ENCODE data around the gene LTBP2.
A peak's percentile ranks its signal among the peaks of the same experiment; 100 is the strongest.

Gene LTBP2

GRCh38 chr14:74610866-74611649 is 979 bp downstream of the LTBP2 start:
- DNase-seq: no peak

DNA sequence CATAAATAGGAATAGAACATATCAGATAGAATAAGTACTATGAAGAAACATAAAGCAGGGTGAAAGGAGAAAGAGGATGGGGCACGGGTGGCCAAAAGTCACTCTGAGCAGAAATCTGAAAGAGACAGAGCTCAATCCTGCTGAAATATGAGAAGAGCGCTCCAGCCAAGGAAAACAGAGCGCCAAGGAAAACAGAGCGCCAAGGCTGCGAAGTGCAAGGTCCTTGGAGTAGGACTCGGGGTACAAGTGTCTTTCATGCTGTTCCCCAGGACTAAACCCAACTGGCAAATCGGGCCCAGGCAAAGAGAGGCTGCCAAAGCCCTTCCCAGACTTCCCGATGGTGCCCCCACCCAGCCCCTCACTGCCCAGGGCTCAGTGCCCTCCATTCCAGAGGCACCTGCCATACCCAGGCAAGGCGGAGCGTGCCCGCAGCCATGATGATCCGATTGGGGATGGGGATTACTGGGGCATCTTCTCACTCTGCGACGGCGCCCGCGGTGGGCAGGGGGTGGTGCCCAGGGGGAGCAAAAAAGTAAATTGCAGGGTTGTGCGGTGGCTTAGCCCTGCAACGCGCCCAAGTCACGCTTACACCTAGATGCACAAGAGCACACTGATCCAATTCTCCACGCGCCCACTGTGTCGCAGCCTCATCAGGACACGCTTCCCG is 1.7 kb downstream of the LTBP2 start:
- DNase-seq: no peak

- no peak for DNase-seq
Measured at GRCh38 chr14:74609721-74610120, 2.3 kb downstream of the LTBP2 start.

- peak; percentile 45 to 82 for DNase-seq
Measured at GRCh38 chr14:74608959-74609611, 3.0 kb downstream of the LTBP2 start.

DNA sequence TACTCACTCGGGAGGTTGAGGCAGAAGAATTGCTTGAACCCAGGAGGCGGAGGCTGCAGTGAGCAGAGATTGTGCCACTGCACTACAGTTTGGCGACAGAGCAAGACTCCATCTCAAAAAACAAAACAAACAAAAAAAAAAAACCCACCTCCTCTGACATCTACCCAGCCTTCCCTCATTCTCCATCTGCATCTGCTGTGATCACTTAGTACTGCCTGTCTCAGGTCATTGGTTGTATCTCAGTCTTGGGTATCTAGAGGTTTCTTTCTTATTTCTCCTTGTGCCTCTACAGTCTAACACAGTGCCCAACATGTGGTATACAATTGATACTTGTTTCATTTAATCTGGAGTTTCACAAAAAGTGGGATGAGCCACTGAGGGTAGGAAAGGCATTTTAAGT is 5.3 kb downstream of the LTBP2 start:
- no peak for DNase-seq

GRCh38 chr14:74605531-74606223 is 6.4 kb downstream of the LTBP2 start:
- no peak for DNase-seq

GRCh38 chr14:74604911-74605310 is 7.1 kb downstream of the LTBP2 start:
- no peak for DNase-seq

DNA sequence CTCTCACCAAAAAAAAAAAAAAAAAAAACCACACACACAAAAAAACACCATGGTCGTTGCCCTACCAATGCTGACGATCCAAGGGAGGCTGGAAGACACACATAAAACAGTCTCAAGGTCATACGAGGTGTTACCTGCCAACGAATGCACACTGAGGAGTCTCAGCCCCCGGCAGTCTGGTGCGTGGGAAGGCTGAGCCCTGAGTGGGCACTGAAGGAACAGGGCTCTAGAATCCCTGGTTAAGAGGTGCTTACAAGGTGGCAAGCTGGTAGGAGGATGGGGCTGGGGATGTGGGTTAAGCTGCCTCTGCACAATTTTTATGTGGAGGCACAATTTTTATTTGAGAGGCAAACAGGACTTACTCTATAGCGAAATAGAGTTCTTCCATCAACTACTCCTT is 7.9 kb downstream of the LTBP2 start:
- no peak for DNase-seq

DNA sequence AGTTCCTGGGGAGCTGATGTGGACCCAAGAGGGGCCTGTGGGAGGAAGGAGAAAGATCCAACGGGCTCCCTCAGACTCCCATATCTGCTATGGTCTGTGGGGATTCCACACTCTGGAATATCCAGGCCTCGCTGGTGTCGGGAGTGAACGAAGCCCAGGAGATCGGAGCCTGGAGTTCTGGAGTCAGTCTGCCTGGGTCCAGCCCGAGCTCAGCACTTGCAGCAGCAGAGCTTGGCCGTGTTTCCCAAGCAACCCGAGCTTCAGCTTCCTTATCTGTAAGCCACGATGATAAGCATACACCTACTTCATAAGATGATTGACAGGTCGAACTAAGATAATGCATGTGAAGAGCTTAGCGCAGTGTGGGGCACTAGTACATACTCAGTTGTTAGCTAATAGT is 10.1 kb downstream of the LTBP2 start:
- DNase-seq: no peak

GRCh38 chr14:74599946-74600345 is 12.1 kb downstream of the LTBP2 start:
- DNase-seq: no peak

DNA sequence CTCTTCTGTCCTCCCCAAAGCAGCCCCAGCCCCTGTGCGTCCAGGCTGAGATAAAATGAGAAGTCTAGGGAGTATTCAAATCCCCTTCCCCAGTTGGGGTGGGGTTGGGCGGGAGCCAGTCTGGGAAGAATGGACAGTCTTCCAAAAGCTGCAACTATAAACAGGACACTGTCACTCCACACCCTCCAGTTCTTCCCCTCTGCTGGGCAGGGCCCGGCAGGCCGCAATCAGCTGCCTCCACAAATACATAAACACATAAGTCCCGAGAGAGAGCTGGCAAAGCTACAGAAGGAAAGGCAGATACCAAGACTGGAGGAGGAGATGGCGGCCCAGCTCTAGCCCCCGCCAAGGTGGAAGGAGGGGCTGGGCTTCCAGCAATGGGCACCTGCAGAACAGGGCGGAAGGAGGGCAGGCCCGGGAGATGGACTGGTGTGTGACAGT is 12.7 kb downstream of the LTBP2 start:
- no peak for DNase-seq

DNA sequence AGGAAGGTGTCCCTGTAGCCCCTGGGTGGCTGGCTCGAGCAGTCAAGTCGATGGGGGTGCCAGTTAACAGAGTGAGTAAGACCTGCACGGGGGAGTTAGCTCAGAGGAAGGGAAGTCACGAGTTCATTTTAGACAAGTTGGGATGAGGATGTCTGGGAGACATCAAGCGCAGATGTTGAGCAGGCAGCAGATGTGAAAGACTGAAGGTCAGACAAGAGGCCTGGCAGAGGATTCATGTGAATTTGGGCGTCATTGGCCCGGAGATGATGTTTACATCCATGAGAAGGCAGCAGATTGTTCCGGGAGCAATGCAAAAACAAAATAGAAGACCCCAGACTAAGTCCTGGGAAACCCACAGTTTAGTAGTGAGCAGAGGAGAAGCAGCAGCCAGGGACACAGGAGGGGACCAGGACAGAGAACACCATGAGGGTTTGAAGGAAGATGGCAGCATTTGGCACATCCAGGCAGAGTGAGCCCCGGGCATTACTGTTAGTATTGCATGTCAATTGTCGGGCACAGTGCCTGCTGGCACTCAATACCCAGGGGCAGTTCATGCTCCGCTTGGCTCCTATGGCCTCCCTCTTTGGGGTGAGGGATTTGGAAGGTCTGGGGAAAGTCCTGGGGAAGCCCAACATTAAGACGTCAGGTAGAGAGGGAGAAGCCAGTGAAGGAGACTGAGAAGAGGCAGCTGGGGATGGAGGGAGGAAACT is 15.1 kb downstream of the LTBP2 start:
- DNase-seq: no peak

GRCh38 chr14:74595006-74595735 is 16.9 kb downstream of the LTBP2 start:
- DNase-seq: no peak

- DNase-seq: no peak
Measured at GRCh38 chr14:74594606-74595005, 17.4 kb downstream of the LTBP2 start.

DNA sequence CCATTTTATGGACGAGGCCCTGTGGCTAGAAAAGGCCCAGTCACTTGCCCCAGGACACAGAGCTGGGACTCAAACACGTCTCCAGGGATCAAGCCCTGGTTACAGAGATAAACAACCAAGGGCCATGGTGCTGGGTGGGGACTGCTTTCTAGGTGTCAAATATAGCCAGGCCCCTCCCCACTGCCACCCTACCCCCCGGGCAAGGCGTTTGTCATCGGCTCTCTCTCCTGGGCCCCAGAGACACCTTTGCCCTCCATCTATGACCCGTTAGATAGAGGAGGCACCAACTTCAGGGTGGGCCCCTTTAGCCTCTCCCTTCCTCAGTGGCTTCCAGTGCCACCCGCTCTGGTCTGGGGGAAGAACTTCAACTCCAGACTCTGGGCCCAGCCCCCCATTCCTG is 18.0 kb downstream of the LTBP2 start:
- DNase-seq: no peak

DNA sequence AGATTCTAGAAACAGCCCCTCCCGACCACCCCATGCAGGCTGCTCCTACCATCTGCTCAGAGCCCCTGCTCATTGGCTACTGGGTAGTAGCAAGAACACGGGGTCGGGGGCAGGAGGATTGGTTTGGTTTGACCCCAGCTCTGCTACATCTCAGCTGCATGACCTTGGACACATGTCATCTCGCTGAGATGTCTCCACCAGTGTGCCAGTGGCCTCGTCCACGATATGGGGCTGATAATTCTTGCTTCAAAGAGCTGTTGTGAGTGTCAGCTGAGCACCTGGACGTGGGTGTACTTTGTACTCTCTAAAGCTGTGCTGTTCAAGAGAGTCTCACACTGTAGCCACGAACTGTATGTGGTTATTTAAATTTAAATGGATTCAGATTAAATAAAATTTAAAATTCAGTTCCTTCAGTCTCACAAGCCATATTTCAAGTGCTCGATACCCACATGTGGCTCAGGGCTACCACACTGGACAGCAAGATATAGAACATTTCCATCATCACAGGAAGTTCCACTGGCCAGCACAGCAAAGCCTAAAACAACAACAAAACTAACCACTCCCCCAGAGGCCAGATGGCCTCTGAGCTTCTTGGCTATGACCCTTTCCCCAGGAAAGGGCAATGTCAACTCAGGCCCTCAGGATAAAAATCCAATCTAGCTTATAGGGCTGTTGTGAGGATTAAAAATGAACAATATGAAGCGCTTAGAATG is 18.6 kb downstream of the LTBP2 start:
- DNase-seq: no peak

GRCh38 chr14:74592476-74593201 is 19.4 kb downstream of the LTBP2 start:
- DNase-seq: no peak

GRCh38 chr14:74591899-74592298 is 20.1 kb downstream of the LTBP2 start:
- no peak for DNase-seq

DNA sequence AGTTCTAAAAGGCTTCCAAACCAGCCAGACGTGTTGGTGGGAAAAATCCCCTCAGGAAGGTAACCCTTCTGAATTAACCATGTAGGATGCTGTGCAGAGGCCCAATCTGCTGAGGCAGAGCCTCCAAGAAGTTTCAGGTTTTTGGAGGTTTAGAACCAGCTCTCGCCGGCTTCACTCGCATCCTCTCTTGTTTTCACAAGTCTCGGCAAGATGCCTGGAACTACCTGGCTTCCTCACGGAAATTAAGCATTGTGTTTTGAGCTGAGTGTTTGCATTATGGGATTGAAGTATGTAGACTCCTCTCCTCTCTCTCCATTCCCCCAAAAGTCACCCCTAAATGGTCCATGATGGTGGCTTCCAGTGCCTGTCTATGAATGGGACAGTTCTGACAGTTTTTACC is 20.6 kb downstream of the LTBP2 start:
- no peak for DNase-seq

DNA sequence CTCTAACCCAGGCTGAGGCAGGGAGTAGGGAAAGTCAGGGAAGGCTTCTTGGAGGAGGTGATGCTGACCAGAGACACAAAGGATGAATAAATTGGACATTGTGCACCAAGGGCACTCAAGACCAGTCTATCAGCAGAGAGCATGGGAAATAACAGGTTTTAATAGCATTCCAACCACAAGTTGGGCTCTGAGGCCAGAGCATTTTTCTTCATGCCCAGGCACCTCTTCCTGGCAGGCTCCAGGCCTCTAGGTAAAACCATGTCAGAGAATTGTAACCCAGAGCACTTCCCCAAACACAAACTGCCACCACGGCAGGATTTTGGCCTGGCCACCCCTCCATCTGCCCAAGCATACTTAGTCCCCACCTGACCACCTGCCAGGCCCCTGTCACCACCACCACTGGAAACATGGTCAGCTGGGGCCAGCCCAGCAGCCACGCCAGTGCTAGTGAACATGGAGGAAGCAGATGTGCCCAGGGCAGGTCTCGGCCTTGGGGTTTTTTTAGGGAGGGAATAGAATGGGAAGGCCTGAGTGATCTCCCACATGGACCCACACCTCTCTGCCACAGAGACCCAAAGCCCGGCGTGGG is 22.7 kb downstream of the LTBP2 start:
- no peak for DNase-seq
